ENCODE data around the gene TRDMT1. TPM values are rescaled to one million over a fixed set of nuclear protein-coding genes. Genes with fewer than 3 reads are reported as not detected.

The TRDMT1 gene
- total and polyA plus RNA-seq, 12 donors, result 1.3 to 10.5 (median 4.9) TPM

GRCh38 chr10:17177014-17177413 is 24.5 kb downstream of the TRDMT1 start:
- WGBS, 4 donors, result 94 to 100% (median 95%) methylated on average over 1 of the region's 1 CpG
- no peaks in the 10 kb centered on the region for H3K27me3 ChIP-seq
- TF ChIP-seq POLR2A (IDR thresholded peaks at IDR 0.05) (no peak), CTCF (IDR thresholded peaks at IDR 0.05) (no peak)

GRCh38 chr10:17176091-17176490 is 25.4 kb downstream of the TRDMT1 start:
- no peak for TF ChIP-seq POLR2A (IDR thresholded peaks at IDR 0.05)
- TF ChIP-seq CTCF (IDR thresholded peaks at IDR 0.05), result no peak
- Histone ChIP-seq H3K27me3 (no peaks in the 10 kb centered on the region), H3K9me3 (replicated peaks in 1 of 3) (no peaks in the 10 kb centered on the region), H3K4me1 (replicated peaks in 1 of 2) (peaks cover 7% of the 10 kb centered on the region in 2 donors), H3K36me3 (replicated peaks in 1 of 2) (no peaks in the 10 kb centered on the region), H3K27ac (no peak overlapping the region), H3K4me3 (no peak overlapping the region)
- no peak for DNase-seq
- intact Hi-C loops (cut with DNase I), result no loop called here

More at GRCh38 chr10:17177014-17177413, 24.5 kb downstream of the TRDMT1 start:
- Histone ChIP-seq H3K4me1 (replicated peaks in 1 of 2) (peaks cover 7% of the 10 kb centered on the region in 2 donors), H3K27ac (no peak overlapping the region), H3K4me3 (no peak overlapping the region), H3K36me3 (replicated peaks in 1 of 2) (no peaks in the 10 kb centered on the region), H3K9me3 (replicated peaks in 1 of 3) (no peaks in the 10 kb centered on the region)
- intact Hi-C loops (cut with DNase I), result no loop called here
- no peak for DNase-seq

- intact Hi-C loops (cut with DNase I), result no loop called here
- no peaks in the 10 kb centered on the region for H3K27me3 ChIP-seq
- no peak overlapping the region for H3K27ac ChIP-seq
- H3K9me3 ChIP-seq (replicated peaks in 1 of 3), result no peaks in the 10 kb centered on the region
- WGBS, 4 donors, result 64 to 75% (median 70%) methylated on average over 4 of the region's 4 CpGs
- peaks cover 7% of the 10 kb centered on the region in 2 donors for H3K4me1 ChIP-seq (replicated peaks in 1 of 2)
- no peak for TF ChIP-seq POLR2A (IDR thresholded peaks at IDR 0.05)
- no peak for TF ChIP-seq CTCF (IDR thresholded peaks at IDR 0.05)
- H3K36me3 ChIP-seq (replicated peaks in 1 of 2), result no peaks in the 10 kb centered on the region
- no peak for DNase-seq
- H3K4me3 ChIP-seq, result peak overlapping the region in 1 of 4 donors; percentile 16
These were observed 25.9 kb downstream of the TRDMT1 start for GRCh38 chr10:17175551-17175950.

GRCh38 chr10:17174626-17175025 is 26.8 kb downstream of the TRDMT1 start:
- Histone ChIP-seq H3K9me3 (replicated peaks in 1 of 3) (no peaks in the 10 kb centered on the region), H3K4me1 (replicated peaks in 1 of 2) (peaks cover 7% of the 10 kb centered on the region in 2 donors), H3K4me3 (no peak overlapping the region), H3K36me3 (replicated peaks in 1 of 2) (no peaks in the 10 kb centered on the region), H3K27me3 (no peaks in the 10 kb centered on the region), H3K27ac (no peak overlapping the region)
- TF ChIP-seq POLR2A (IDR thresholded peaks at IDR 0.05) (no peak), CTCF (IDR thresholded peaks at IDR 0.05) (no peak)
- intact Hi-C loops (cut with DNase I), result no loop called here
- DNase-seq, result no peak

Data from adrenal gland (tissue), 12 donors.